H9 (cell line): ENCODE measurements around the gene DICER1. TPM values are rescaled to one million over a fixed set of nuclear protein-coding genes. Genes with fewer than 3 reads are reported as not detected.

ENCODE experiments used
- DNase-seq: peaks from one replicate; pipeline ENCODE4 v3.0.0-alpha.2; 2017
- H2AFZ ChIP-seq: one replicate; pipeline ENCODE4 v1.6.1; 2013; ENCODE audit warnings: mild to moderate bottlenecking, low read length, control low read depth, moderate library complexity
- H2AK5ac ChIP-seq: 2 replicates; pipeline ENCODE4 v1.6.1; 2013; ENCODE audit warnings: low read length, control low read depth, mixed read lengths; ENCODE audit not compliant: insufficient read length
- H2BK120ac ChIP-seq: one replicate; pipeline ENCODE4 v1.6.1; 2013; ENCODE audit warnings: low read depth, mild to moderate bottlenecking, low read length, control low read depth, inconsistent platforms; ENCODE audit not compliant: poor library complexity, severe bottlenecking
- H2BK12ac ChIP-seq: 2 replicates; pipeline ENCODE4 v1.6.1; 2013; ENCODE audit warnings: low read length, control low read depth, mixed read lengths, low read depth; ENCODE audit not compliant: insufficient read length
- H2BK15ac ChIP-seq: 2 replicates; pipeline ENCODE4 v1.6.1; 2013; ENCODE audit warnings: low read depth, low read length, control low read depth
- H2BK20ac ChIP-seq: one replicate; pipeline ENCODE4 v1.6.1; 2013; ENCODE audit warnings: low read depth, mild to moderate bottlenecking, low read length, control low read depth, inconsistent platforms; ENCODE audit not compliant: poor library complexity, severe bottlenecking
- H2BK5ac ChIP-seq: 2 replicates; pipeline ENCODE4 v1.6.1; 2013; ENCODE audit warnings: low read length, control low read depth, mixed read lengths; ENCODE audit not compliant: insufficient read length
- H3K14ac ChIP-seq: 2 replicates; pipeline ENCODE4 v1.6.1; 2013; ENCODE audit warnings: low read length, control low read depth; ENCODE audit not compliant: insufficient read depth
- H3K18ac ChIP-seq: 2 replicates; pipeline ENCODE4 v1.6.1; 2013; ENCODE audit warnings: low read depth, mild to moderate bottlenecking, mixed read lengths, low read length, control low read depth; ENCODE audit not compliant: insufficient read length
- H3K23ac ChIP-seq: 2 replicates; pipeline ENCODE4 v1.6.1; 2013; ENCODE audit warnings: low read length, control low read depth, mixed read lengths, low read depth; ENCODE audit not compliant: insufficient read length
- H3K23me2 ChIP-seq: 2 replicates; pipeline ENCODE4 v1.6.1; 2013; ENCODE audit warnings: low read depth, mild to moderate bottlenecking, mixed read lengths, low read length, control low read depth; ENCODE audit not compliant: insufficient read length, poor library complexity, severe bottlenecking
- H3K27ac ChIP-seq: 2 replicates; pipeline ENCODE4 v1.5.1; 2013; ENCODE audit warnings: low read length, control low read depth, mixed read lengths, low read depth; ENCODE audit not compliant: insufficient read length
- H3K27me3 ChIP-seq: 2 replicates; pipeline ENCODE4 v1.6.1; 2013; ENCODE audit warnings: low read length, control low read depth, inconsistent platforms; ENCODE audit not compliant: insufficient read depth
- H3K4ac ChIP-seq: 2 replicates; pipeline ENCODE4 v1.6.1; 2013; ENCODE audit warnings: low read depth, mild to moderate bottlenecking, control low read depth, inconsistent platforms, low read length, moderate library complexity
- H3K4me1 ChIP-seq: 2 replicates; pipeline ENCODE4 v1.6.1; 2013; ENCODE audit warnings: low read length, control low read depth, inconsistent platforms; ENCODE audit not compliant: insufficient read depth
- H3K4me2 ChIP-seq: 2 replicates; pipeline ENCODE4 v1.6.1; 2013; ENCODE audit warnings: low read length, control low read depth, mixed read lengths; ENCODE audit not compliant: insufficient read length, insufficient read depth
- H3K56ac ChIP-seq: 2 replicates; pipeline ENCODE4 v1.6.1; 2013; ENCODE audit warnings: low read depth, mild to moderate bottlenecking, mixed read lengths, low read length, control low read depth; ENCODE audit not compliant: insufficient read length
- H3K79me1 ChIP-seq: 2 replicates; pipeline ENCODE4 v1.6.1; 2013; ENCODE audit warnings: low read depth, mild to moderate bottlenecking, moderate library complexity, low read length, control low read depth, inconsistent platforms; ENCODE audit not compliant: insufficient read depth, poor library complexity, severe bottlenecking
- H3K79me2 ChIP-seq: 2 replicates; pipeline ENCODE4 v1.6.1; 2013; ENCODE audit warnings: low read length, control low read depth, inconsistent platforms; ENCODE audit not compliant: insufficient read depth
- H3K9ac ChIP-seq: 2 replicates; pipeline ENCODE4 v1.6.1; 2013; ENCODE audit warnings: low read length, control low read depth, mixed read lengths; ENCODE audit not compliant: insufficient read length; ENCODE audit errors: extremely low read depth
- H3K9me3 ChIP-seq: one replicate; pipeline ENCODE4 v1.6.1; 2013; ENCODE audit warnings: low read depth, low read length, inconsistent platforms; ENCODE audit not compliant: control insufficient read depth
- H3T11ph ChIP-seq: one replicate; pipeline ENCODE4 v1.6.1; 2013; ENCODE audit warnings: mild to moderate bottlenecking, low read length, control low read depth, inconsistent platforms
- H4K20me1 ChIP-seq: one replicate; pipeline ENCODE4 v1.6.1; 2013; ENCODE audit not compliant: control insufficient read depth, insufficient read length, insufficient read depth
- H4K5ac ChIP-seq: 2 replicates; pipeline ENCODE4 v1.6.1; 2013; ENCODE audit warnings: low read depth, mild to moderate bottlenecking, mixed read lengths, low read length, control low read depth; ENCODE audit not compliant: insufficient read length
- H4K8ac ChIP-seq: replicated peaks from 2 replicates; pipeline ENCODE4 v1.6.1; 2013; ENCODE audit warnings: low read length, control low read depth, mixed read lengths, low read depth; ENCODE audit not compliant: insufficient read length
- H4K91ac ChIP-seq: 2 replicates; pipeline ENCODE4 v1.6.1; 2013; ENCODE audit warnings: low read depth, mild to moderate bottlenecking, moderate library complexity, mixed read lengths, low read length, control low read depth; ENCODE audit not compliant: insufficient read length
- H3K27ac Mint-ChIP-seq, 3 experiments: 2 replicates in 2 of 3; 3 replicates in 1 of 3; pipeline ENCODE4 v1.8.0; 2020 to 2021; ENCODE audit warnings: mixed read lengths in 3 of 3, mild to moderate bottlenecking in 1 of 3, moderate library complexity in 1 of 3
- H3K27me3 Mint-ChIP-seq: 2 replicates; pipeline ENCODE4 v1.8.0; 2021; ENCODE audit warnings: low read depth, mild to moderate bottlenecking, moderate library complexity, mixed read lengths
- H3K36me3 Mint-ChIP-seq, 3 experiments: 2 replicates in 2 of 3; 3 replicates in 1 of 3; pipeline ENCODE4 v1.8.0; 2020 to 2021; ENCODE audit warnings: low read depth in 3 of 3, mixed read lengths in 3 of 3; ENCODE audit not compliant: insufficient read depth in 1 of 3
- H3K4me1 Mint-ChIP-seq, 2 experiments: 2 replicates each; pipeline ENCODE4 v1.8.0; 2020; ENCODE audit warnings: mixed read lengths in 2 of 2
- H3K4me3 Mint-ChIP-seq, 2 experiments: 2 replicates in 1 of 2; 3 replicates in 1 of 2; pipeline ENCODE4 v1.8.0; 2020 to 2021; ENCODE audit warnings: mild to moderate bottlenecking in 2 of 2, mixed read lengths in 2 of 2, moderate library complexity in 1 of 2
- H3K9me3 Mint-ChIP-seq, 2 experiments: 2 replicates in 1 of 2; 3 replicates in 1 of 2; pipeline ENCODE4 v1.8.0; 2020; ENCODE audit warnings: mild to moderate bottlenecking in 2 of 2, mixed read lengths in 2 of 2, moderate library complexity in 1 of 2
- CTCF ChIP-seq: fragments of 200-600 bp; sonication (generic); conservative IDR thresholded peaks from 3 replicates; pipeline ENCODE4 v1.8.0; 2021; ENCODE audit warnings: antibody characterized with exemption, mild to moderate bottlenecking
- WGBS: extraction: QIAGEN DNeasy Blood & Tissue Kit; methylation state at CpG from one replicate; pipeline ENCODE4 v1.1.7; 2013; ENCODE audit warnings: missing lambda C conversion rate, low lambda C conversion rate, mixed read lengths; ENCODE audit not compliant: insufficient read length; ENCODE audit errors: extremely low coverage; 5-methylcytosine and 5-hydroxymethylcytosine counted together
- total RNA-seq: library from RNA; stranded (reverse); gene quantifications from 2 replicates; pipeline ENCODE4 v1.2.1, GENCODE V29; 2021

Gene DICER1
- total RNA-seq, 1 experiment from 2014 or later = 57.0 TPM

GRCh38 chr14:95125221-95125620 lies 32.1 kb downstream of the DICER1 start:
- no CpG with 5 or more reads among the region's 3 CpGs for WGBS
- Mint-ChIP-seq H3K4me1 (peaks cover 13 to 24% of the 10 kb centered on the region in 2 experiments), H3K36me3 (peaks cover 7 to 49% (median 21%) of the 10 kb centered on the region in 3 experiments; a peak in 6 of 7 replicates), H3K27me3 (no peaks in the 10 kb centered on the region), H3K27ac (peak overlapping the region; percentile 13 to 92 (median 81); a peak in 4 of 7 replicates), H3K9me3 (no peaks in the 10 kb centered on the region), H3K4me3 (no peak overlapping the region; a peak in 2 of 5 replicates)
- Histone ChIP-seq H3K79me1 (no peaks in the 10 kb centered on the region), H3K14ac (no peak overlapping the region), H3K56ac (no peak overlapping the region), H3K9me3 (no peaks in the 10 kb centered on the region), H3K4me1 (no peaks in the 10 kb centered on the region; the same call in 1 of the 2 replicates), H2AK5ac (no peak overlapping the region), H4K20me1 (no peaks in the 10 kb centered on the region), H2AFZ (no peak overlapping the region), H2BK12ac (no peak overlapping the region), H3K23ac (no peak overlapping the region), H3K27ac (no peak overlapping the region), H2BK120ac (no peak overlapping the region), H4K91ac (no peak overlapping the region), H3K9ac (no peak overlapping the region), H3K79me2 (peaks cover 2% of the 10 kb centered on the region; the same call in 1 of the 2 replicates), H3K18ac (no peak overlapping the region), H3K27me3 (no peaks in the 10 kb centered on the region), H3K4ac (no peak overlapping the region), H2BK20ac (no peak overlapping the region), H4K5ac (no peak overlapping the region), H4K8ac (no peak overlapping the region), H3K4me2 (no peak overlapping the region), H2BK5ac (no peak overlapping the region), H2BK15ac (no peak overlapping the region), H3T11ph (no peak overlapping the region), H3K23me2 (no peaks in the 10 kb centered on the region)
- TF ChIP-seq CTCF = no peak
- no peak for DNase-seq
